GM12801 (cell line): ENCODE results near the gene ICAM5.

Experiments
- CTCF ChIP-seq: IDR thresholded peaks from one replicate; pipeline ENCODE4 v1.5.1; 2011; ENCODE audit warnings: control low read depth; ENCODE audit not compliant: insufficient read length; ENCODE audit errors: extremely low read depth

The ICAM5 gene

DNA sequence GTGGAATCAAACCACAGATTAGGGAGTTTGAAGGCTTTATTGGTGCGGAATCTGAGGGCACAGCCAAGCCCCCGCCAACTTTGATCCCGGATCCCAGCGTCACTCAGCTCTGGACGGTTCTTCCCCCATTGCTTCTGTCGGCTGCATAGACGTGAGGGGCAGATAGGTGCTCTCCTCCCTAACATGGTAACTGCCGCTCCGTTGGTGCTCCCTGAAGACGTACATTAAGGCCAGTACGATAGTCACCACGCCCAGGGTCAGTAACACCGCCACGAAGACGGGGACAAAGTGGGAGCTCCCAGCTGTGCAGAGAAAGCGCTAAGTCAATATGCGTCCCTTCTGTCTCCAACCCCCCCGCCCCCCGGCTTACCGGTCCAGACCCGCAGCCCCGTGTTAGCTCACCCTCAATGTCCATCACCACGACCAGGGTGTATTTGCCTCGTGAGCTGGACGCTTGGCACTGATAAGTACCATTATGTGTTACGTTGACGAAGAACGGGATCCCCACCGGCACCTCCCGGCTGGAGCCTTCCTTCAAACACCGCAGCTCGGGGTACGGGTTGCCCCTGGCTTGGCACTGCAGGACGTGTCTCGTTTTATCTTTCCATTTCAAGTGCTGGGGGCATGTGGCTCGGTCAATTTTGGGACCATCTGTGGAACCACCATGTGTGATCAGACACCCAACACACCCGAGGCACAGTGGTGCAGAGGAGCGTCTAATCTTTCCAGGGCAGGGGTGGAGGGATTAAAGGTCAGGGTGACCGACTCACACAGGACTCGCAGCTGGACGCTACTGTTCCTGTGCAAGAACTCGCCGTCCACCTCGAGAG, 44.2 kb downstream of the ICAM5 start:
- TF ChIP-seq CTCF: no peak

GRCh38 chr19:10334588-10335351, 45.0 kb downstream of the ICAM5 start:
- no peak for TF ChIP-seq CTCF

DNA sequence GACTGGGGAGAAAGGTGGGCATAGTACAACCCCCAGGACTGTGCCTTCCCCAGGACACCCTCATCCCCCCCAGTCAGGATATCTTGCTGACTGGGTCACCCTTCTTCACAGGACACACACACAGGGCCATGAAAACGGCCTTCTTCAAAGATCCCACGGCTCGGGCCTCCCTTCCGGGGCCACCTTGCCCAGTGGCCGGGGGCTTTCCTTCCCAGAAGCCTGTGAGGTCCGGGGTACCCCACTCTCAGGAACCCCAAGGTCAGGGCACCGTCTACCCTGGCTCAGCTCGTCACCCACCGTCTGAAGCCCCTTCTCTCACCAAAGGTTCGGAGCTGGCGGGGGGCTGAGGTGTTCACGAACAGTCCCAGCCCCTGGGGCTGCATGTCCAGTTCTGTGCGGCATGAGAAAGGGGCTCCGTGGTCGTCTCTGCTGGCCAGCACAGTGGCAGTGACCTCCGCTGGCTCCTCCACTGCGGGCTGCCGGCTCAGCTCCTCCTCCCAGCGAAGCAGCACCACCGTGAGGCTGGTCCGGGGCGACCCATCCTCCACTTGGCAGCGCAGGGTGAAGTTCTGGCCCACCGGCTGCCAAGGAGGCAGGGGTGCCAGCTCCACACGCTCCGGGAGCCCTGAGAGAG, 45.7 kb downstream of the ICAM5 start:
- TF ChIP-seq CTCF: no peak

DNA sequence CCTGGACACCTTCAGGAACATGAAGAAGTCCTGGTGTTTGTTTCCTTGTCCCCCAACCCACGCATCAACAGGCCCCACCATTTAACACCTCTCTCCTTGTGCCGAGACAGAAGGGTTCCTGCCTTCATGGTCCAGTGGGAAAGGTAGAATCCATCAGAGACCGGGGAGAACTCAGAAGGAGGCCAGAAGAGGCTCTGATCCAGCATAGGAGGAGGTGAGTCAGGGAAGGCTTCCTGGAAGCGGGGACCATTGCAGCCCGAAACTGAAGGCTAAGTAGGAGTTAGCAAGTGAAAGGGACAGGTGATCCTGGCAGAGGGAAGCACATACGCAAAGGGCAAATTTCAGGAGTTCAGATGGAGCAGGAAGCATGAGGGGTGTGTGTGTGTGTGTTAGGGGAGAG, 49.2 kb downstream of the ICAM5 start:
- no peak for TF ChIP-seq CTCF

- TF ChIP-seq CTCF: no peak
Measured at GRCh38 chr19:10339380-10339960, 49.7 kb downstream of the ICAM5 start, which contains the start of gene ICAM3. TSS of gene ICAM3 (minus strand) at chr19:10339624. CDS start at chr19:10339614, 10 bp downstream.

DNA sequence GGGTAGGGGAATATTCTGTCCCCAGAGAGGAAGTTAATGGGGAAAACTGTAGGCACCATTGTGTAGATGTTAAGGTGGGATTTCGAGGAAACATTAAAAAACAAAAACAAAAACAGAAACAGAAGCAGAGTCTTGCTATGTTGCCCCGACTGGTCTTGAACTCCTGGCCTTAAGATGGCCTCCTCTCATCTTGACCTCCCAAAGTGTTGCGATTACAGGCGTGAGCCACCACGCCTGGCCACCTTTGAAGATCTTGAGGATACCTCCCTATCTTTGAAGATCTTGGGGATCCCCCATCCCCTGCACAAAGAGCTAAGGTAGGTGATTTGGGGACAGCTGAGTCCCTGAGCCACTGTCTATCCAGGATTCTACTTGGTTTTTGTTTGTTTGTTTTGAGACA, 50.2 kb downstream of the ICAM5 start:
- TF ChIP-seq CTCF: no peak

GRCh38 chr19:10343495-10343894, 53.7 kb downstream of the ICAM5 start:
- TF ChIP-seq CTCF: no peak
